Activated CD8-positive, alpha-beta memory T cell treated with anti-CD3 and anti-CD28 coated beads, Interleukin-2, amount 50 U/mL, for 48 hours (primary cell): ENCODE data around the gene C11orf98.
"Not testable (repeated sequence)": the region's sequence is repeated elsewhere in the genome, so short reads cannot be mapped to it uniquely, and the experiment has no call there.

ENCODE experiments used
- DNase-seq: peaks from one replicate; pipeline ENCODE4 v3.0.0-alpha.2; 2020

Gene C11orf98

GRCh38 chr11:62648967-62649364 lies 16.0 kb downstream of the C11orf98 start:
- DNase-seq = no peak

DNA sequence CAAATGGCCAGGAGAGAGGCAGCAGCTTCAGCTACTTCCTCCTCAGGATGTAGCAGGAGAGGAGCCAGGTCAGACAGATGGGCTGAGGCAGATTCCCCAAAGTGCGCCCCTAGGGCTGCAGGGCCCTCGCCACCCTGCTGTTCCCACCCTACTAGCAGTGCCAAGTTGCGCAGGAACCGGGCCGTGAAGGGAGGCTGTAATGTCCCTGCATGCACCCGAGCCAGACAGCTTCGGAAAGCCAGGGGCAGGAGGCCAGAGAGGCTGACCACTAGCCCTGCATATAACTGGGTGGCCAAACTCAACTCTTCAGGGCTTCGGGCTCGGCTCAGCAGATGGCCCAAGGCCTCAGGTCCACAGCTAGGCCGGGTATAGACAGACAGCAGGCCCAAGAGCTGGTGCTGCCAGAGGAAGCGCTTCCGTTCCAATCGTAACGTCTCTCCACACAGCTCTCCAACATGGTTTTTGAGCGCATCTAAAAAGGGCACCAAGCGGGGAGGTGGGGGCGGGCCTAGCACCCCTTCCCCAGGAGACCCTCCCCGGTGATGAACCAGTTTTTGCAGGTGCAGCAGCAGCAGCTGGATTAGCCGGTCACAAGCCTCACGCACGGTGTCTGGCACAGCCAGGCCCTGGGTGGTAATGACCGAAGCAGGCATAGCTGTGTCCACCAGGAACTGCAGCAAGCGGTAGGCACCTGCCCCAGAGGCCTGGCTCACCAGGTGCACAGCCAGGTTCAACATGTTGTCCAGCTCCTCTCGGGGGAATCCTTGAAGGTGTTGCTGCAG lies 16.6 kb downstream of the C11orf98 start:
- DNase-seq = no peak

DNA sequence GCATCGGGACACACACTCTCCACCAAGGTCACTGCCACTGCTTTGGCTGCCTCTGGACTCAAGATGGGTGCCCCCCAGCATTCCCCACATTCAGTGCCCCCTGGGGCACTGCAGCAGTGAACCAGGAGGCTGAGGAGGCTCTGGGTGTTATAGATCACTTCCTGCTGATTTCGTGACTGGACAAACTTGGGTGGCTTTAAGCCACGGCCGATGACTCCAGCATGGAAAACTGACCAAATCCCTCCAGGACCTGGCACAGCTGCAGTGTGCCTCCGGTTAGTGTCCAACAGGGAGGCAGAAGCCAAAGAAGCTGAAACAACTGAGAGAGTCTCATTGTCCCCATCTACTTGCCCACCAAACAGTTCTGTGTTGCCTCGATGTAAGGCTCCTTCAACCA lies 17.4 kb downstream of the C11orf98 start:
- no peak for DNase-seq

DNA sequence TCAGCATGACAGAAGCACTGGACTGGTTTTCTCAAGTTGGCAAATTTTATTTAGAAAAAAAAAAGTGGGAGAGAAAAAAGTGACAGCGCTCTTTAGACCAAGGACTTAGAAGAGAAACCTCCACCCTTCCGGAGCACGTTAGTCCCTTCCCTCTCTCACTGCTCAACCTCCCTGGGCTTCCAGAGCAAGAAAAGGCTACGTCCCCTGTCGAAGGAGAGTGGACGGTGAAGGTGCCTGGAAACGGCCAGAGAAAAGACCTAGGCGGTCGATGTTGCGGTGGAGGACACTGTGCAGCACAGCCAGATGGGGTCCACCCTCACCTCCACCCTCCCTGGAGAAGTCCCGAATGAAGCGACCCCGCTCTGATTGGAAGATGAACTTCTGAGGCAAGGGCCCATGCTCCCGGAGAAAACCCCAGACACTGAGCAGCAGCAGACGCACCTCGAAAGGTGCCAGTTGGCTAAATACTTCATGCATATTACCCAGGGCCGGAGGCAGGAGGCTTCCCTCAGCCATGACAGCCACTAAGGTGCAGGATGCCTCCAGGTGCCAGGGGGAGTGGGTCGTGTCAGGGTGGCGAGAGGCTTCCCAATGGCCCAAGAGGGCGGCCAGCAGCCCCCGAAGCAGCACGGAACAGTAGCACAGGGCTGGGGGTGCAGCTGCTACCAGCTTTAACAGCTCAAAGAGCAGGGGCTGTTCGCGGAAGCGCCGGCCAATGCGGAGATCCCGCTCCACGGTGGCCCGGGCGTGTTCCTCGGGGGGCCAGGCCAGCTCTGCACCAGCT lies 18.0 kb downstream of the C11orf98 start:
- DNase-seq = no peak

- peak; percentile 99 for DNase-seq
Measured at GRCh38 chr11:62645946-62646824, 18.8 kb downstream of the C11orf98 start, which contains the start of gene GANAB. Gene GANAB, minus strand, starts transcription at chr11:62646613. Its CDS starts 14 bp downstream, at chr11:62646599.

- no peak for DNase-seq
Measured at GRCh38 chr11:62645671-62645945, 19.4 kb downstream of the C11orf98 start.

DNA sequence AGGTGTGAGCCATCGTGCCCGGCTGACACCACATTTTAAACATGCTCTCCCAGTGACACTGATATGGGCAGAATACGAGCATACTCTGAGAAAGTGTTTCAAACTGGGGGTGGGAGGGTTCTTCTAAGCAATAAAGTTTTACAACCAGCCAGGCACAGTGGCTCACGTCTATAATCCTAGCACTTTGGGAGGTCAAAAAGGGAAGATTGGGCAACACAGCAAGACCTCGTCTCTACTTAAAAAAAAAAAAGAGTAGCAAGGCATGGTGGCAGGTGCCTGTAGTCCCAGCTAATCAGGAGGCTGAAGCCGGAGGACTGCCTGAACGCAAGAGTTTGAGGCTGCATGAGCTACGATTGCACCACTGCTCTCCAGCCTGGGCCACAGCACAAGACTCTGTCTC lies 20.8 kb downstream of the C11orf98 start:
- no peak for DNase-seq

DNA sequence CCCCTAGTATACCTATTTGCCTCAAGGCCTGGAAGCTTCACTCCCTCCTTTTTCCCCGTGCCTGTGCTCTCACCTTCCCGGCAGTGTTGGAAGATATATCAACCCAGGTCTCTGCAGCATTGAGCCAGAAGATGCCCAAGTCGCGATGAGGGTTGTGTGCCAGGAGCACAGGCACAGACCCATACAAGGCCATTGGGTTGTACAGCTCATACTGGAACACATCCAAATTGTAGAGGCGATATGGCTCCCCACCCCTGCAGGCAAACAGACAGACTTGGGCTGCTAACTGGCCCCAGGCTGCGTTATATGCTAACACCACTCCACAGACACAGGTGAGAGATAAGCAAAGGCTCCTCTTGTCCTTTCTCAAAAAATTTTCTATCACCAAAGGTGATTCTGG lies 32.5 kb downstream of the C11orf98 start:
- DNase-seq = no peak

DNA sequence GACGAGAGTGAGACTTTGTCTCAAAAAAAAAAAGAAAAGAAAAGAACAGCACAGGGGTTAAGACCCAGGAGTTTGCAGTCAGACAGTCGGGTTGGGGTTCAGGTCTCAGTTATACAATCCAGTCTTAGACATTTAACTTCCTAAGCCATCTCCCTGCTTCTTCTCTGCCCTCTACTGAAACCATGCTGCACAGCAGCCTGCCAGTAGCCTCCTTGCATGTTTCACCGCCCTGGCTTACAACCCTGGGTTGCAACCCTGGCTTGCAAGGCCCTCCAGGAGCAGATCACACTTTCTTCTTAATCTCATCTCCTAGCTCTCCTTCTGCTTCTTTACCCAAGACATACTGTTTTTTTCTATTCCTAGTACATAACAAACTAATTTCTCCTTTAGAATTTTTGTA lies 37.3 kb downstream of the C11orf98 start:
- no peak for DNase-seq

GRCh38 chr11:62622476-62623089 lies 42.4 kb downstream of the C11orf98 start:
- no peak for DNase-seq

DNA sequence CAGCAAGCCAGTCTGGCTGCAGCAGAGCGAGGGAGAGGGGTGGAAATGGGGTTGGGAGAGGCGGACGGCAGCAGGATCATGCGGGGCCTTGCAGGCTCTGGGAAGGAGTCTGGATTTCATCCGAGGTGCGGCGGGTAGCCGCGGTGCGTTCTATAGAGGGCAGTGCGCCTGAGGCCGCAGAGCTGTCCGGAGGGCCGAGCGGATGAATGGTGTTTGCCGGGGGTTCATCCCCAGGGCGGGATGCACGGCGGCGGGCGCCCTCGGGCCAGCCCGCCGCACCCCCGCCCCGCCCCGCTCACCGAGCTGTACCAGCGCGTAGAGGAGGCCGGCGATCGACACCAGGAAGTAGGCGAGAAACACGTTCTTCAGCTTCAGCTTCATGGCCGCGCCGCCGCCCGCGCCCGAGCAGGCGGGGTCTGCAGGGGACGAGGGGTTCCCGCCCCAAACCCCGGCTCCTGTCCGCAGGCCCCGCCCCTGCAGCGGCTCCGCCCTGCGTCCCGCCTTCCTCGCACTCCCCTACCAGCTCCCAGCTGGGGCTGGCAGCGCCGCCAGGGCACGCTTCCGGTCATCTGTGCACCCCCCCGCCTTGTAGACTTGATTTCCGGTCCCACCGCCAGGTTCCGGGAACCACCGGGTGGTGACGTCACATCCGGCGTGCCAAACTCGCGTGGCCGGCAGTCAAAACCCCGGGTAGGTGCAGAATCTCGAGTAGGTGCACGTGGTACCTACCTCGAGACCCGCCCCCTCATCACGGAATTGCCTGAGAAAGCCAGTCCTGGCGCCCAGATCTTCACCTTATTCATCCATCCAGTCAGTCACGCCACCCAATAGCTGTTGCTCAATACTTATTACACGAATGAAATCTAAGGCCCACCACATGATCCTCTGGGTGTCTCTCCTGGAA lies 43.2 kb downstream of the C11orf98 start, which contains the start of gene B3GAT3:
Gene B3GAT3, minus strand, starts transcription at position 420 of the 904 bp plus-strand sequence. Its CDS starts 39 bp downstream, at position 381.
- DNase-seq = peak; percentile 98

GRCh38 chr11:62621027-62621566 lies 43.9 kb downstream of the C11orf98 start:
- no peak for DNase-seq

DNA sequence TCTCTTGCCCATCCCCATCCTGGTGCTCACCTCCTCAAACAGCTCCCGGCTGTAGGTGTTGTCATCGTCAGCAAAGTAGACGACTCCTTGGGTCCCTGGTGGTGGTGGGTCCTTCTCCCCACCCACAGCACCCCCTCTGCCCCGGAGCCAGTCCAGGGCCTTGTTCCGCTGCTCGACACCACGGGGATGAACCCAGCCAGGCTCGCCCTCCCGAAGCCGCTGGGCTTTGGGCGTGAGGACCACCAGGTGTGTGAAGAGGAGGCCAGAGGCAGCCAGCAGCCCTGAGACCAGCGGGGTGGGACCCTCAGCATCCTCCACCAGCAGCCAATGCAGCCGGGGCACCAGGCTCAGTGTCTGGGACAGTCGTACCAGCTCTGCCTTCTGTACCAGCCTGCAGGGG lies 48.1 kb downstream of the C11orf98 start:
- not testable (repeated sequence) for DNase-seq

DNA sequence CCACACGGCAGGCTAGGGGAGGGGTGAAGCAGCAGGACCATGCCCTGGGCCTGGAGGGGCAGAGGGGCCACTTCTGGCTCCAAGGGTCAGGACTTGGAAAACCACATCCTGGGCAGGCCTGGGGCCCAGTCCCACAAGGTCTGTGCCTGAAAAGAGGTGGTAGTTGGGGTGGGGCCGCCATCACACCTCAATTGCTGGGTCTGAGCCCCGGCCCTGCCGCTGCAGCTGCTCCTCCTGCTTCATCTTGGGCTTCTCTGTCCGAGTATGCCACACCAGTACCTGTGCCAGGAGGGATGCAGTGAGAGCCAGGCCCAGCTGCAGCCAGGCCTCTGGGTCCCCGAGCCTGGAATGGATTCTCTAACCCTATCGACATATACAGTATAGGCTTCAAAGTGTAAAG lies 49.5 kb downstream of the C11orf98 start:
- no peak for DNase-seq

- peak; percentile 71 for DNase-seq
Measured at GRCh38 chr11:62614275-62614674, 50.7 kb downstream of the C11orf98 start.

DNA sequence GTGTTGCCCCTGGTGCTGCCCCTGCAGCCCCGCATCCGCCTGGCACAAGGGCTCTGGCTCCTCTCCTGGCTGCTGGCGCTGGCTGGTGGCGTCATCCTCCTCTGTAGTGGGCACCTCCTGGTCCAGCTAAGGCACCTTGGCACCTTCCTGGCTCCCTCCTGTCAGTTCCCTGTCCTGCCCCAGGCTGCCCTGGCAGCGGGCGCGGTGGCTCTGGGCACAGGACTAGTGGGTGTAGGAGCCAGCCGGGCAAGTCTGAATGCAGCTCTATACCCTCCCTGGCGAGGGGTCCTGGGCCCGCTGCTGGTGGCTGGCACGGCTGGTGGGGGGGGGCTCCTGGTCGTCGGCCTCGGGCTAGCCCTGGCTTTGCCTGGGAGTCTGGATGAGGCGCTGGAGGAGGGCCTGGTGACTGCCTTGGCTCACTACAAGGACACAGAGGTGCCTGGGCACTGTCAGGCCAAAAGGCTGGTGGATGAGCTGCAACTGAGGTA lies 51.7 kb downstream of the C11orf98 start:
- no peak for DNase-seq
